Parathyroid adenoma (tissue), 2 donors: ENCODE measurements around the gene GPC5.

Experiments used
- H2AFZ ChIP-seq: fragments of 300-600 bp; sonication (generic); one replicate; pipeline ENCODE4 v1.7.0; 2017; ENCODE audit warnings: antibody characterized with exemption, mild to moderate bottlenecking
- H3K27ac ChIP-seq: fragments of 300-600 bp; sonication (generic); one replicate; pipeline ENCODE4 v1.7.0; 2017
- H3K27me3 ChIP-seq: fragments of 300-600 bp; sonication (generic); one replicate; pipeline ENCODE4 v1.7.0; 2017; ENCODE audit warnings: low read length; ENCODE audit not compliant: control insufficient read depth, insufficient read depth
- H3K36me3 ChIP-seq: fragments of 300-600 bp; sonication (generic); one replicate; pipeline ENCODE4 v1.7.0; 2017; ENCODE audit warnings: low read length; ENCODE audit not compliant: control insufficient read depth, insufficient read depth
- H3K4me1 ChIP-seq: fragments of 300-600 bp; sonication (generic); one replicate; pipeline ENCODE4 v1.7.0; 2017; ENCODE audit warnings: control low read depth
- H3K4me2 ChIP-seq: fragments of 300-600 bp; sonication (generic); one replicate; pipeline ENCODE4 v1.7.0; 2017; ENCODE audit warnings: low read length
- H3K4me3 ChIP-seq: fragments of 300-600 bp; sonication (generic); one replicate; pipeline ENCODE4 v1.7.0; 2017; ENCODE audit warnings: low read depth, low read length
- H3K79me2 ChIP-seq: fragments of 300-600 bp; sonication (generic); one replicate; pipeline ENCODE4 v1.7.0; 2017; ENCODE audit warnings: control low read depth
- H3K9ac ChIP-seq: fragments of 300-600 bp; sonication (generic); one replicate; pipeline ENCODE4 v1.7.0; 2017; ENCODE audit warnings: mild to moderate bottlenecking
- H3K9me3 ChIP-seq: fragments of 300-600 bp; sonication (generic); one replicate; pipeline ENCODE4 v1.7.0; 2017; ENCODE audit warnings: low read length; ENCODE audit not compliant: control insufficient read depth
- TF ChIP-seq, protein P1 (sequence below): fragments of 300-600 bp; sonication (generic); IDR thresholded peaks from one replicate; pipeline ENCODE4 v1.7.0; 2017; ENCODE audit warnings: antibody characterized with exemption, mild to moderate bottlenecking
- donor health status: primary hyperparathyroidism.

GPC5 gene

DNA sequence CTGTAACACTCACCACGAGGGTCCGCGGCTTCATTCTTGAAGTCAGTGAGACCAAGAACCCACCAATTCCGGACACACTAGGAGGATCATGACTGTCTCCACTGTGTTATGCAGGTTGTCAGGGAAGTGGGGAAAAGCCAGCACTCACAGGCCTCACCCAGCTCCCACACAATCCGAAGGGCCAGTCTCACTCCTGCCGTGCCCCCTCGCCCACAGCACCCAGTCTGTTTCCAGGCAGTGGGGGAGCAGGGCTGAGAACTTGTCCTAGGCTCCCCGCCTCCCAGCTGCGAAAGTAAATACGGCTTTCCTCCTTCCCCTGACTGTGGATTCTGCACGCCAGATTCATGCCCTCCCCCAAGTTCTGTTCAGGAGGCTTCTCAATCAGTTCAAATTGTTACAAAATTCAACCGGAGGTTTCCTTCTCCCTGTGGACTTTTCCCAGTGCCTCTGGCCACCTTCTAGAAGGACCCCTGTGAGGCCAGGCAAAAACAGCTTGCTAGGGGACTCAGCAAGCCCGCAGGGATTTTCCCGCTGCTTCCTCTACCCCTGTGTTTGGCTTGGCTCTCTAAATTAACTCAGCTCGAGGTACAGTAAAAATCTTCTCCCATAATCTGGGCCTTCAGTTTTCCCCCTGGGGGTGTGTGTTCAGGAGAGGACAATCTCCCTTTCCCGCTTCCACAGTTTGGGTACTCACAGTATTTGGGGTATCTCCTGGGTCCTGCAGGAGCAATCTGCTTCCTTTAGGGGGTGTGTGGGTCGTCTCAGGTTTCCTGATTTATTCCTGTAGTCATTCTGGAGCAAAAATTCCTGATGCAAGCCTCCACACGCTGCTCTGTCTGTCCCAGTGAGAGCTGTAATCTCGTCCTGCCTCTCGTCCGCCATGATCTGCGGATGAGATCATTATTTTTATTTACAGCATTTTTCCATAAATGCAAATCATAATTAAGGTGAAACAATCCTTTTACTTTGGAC lies 899.8 kb downstream of the GPC5 start:
- H3K27me3 ChIP-seq, result no peaks in the 10 kb centered on the region
- H3K79me2 ChIP-seq, result no peaks in the 10 kb centered on the region
- H2AFZ ChIP-seq, result no peak overlapping the region
- TF ChIP-seq, protein P1, sequence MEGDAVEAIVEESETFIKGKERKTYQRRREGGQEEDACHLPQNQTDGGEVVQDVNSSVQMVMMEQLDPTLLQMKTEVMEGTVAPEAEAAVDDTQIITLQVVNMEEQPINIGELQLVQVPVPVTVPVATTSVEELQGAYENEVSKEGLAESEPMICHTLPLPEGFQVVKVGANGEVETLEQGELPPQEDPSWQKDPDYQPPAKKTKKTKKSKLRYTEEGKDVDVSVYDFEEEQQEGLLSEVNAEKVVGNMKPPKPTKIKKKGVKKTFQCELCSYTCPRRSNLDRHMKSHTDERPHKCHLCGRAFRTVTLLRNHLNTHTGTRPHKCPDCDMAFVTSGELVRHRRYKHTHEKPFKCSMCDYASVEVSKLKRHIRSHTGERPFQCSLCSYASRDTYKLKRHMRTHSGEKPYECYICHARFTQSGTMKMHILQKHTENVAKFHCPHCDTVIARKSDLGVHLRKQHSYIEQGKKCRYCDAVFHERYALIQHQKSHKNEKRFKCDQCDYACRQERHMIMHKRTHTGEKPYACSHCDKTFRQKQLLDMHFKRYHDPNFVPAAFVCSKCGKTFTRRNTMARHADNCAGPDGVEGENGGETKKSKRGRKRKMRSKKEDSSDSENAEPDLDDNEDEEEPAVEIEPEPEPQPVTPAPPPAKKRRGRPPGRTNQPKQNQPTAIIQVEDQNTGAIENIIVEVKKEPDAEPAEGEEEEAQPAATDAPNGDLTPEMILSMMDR, result no peak
- H3K4me1 ChIP-seq, result no peaks in the 10 kb centered on the region
- no peak overlapping the region for H3K4me3 ChIP-seq
- no peaks in the 10 kb centered on the region for H3K36me3 ChIP-seq
- no peak overlapping the region for H3K27ac ChIP-seq
- no peaks in the 10 kb centered on the region for H3K9me3 ChIP-seq
- no peak overlapping the region for H3K4me2 ChIP-seq
- no peak overlapping the region for H3K9ac ChIP-seq

- no peak overlapping the region for H3K9ac ChIP-seq
- no peak overlapping the region for H3K4me3 ChIP-seq
- H3K4me2 ChIP-seq, result no peak overlapping the region
- H3K4me1 ChIP-seq, result no peaks in the 10 kb centered on the region
- H3K36me3 ChIP-seq, result no peaks in the 10 kb centered on the region
- H2AFZ ChIP-seq, result no peak overlapping the region
- no peaks in the 10 kb centered on the region for H3K27me3 ChIP-seq
- TF ChIP-seq, protein P1, result no peak
- no peak overlapping the region for H3K27ac ChIP-seq
- no peaks in the 10 kb centered on the region for H3K9me3 ChIP-seq
- H3K79me2 ChIP-seq, result no peaks in the 10 kb centered on the region
Measured at GRCh38 chr13:92300651-92301050, 902.2 kb downstream of the GPC5 start.

GRCh38 chr13:92303428-92303827 lies 905.0 kb downstream of the GPC5 start:
- Histone ChIP-seq H3K4me1 (no peaks in the 10 kb centered on the region), H3K27ac (no peak overlapping the region), H3K4me3 (no peak overlapping the region), H3K36me3 (no peaks in the 10 kb centered on the region), H2AFZ (no peak overlapping the region), H3K4me2 (no peak overlapping the region), H3K27me3 (no peaks in the 10 kb centered on the region), H3K9me3 (no peaks in the 10 kb centered on the region), H3K9ac (no peak overlapping the region), H3K79me2 (no peaks in the 10 kb centered on the region)
- TF ChIP-seq, protein P1, result no peak

DNA sequence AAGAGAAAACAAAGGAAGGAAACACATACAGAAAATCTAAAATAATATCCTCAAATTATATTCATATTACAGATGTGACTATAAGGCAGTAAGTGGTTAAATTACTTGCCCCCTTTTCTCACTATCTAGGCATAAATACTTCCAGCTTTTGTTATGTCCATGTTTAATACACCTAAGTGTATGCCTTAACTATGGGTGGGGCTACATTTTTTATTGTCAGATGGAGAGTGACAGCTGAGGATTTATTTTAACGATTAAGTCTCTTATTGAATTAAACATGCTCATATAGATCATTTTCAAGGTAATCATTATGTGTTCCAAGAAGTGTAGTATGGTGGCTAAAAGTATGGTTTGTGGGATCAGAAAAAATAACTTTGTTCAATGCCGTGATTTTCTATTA lies 909.3 kb downstream of the GPC5 start:
- Histone ChIP-seq H2AFZ (no peak overlapping the region), H3K9me3 (no peaks in the 10 kb centered on the region), H3K27ac (no peak overlapping the region), H3K79me2 (no peaks in the 10 kb centered on the region), H3K4me3 (no peak overlapping the region), H3K27me3 (no peaks in the 10 kb centered on the region), H3K4me2 (no peak overlapping the region), H3K4me1 (no peaks in the 10 kb centered on the region), H3K36me3 (no peaks in the 10 kb centered on the region), H3K9ac (no peak overlapping the region)
- TF ChIP-seq, protein P1, result no peak
